HG02973 (cell line): ENCODE results near the gene TRIM40.

Experiments used
- ATAC-seq: cut with Tn5 transposase; IDR thresholded peaks from one replicate; pipeline ENCODE4 v1.9.1; 2021; ENCODE audit warnings: moderate library complexity; ENCODE audit not compliant: unreplicated experiment

The TRIM40 gene

GRCh38 chr6:30147096-30147495, 11.2 kb downstream of the TRIM40 start:
- no peak for ATAC-seq

DNA sequence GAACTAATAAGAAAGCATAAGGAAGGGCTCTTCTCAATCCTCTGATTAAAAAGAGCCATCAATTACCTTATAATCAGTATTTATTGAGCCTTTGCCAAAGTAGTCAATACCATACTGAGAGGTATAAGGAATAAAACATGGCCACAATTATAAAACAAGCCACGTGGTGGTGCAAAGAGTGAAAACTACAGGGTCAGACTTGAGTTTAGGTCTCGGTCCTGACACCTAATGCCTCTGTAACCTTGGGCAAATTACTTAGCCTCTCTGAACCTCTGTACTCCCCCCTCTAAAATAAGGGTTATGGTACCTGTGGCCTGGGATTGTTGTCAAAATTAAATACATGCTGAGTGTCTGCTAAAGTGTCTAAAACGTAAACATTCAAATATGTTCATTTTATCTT, 13.3 kb downstream of the TRIM40 start:
- ATAC-seq = no peak

GRCh38 chr6:30149858-30150550, 14.1 kb downstream of the TRIM40 start:
- no peak for ATAC-seq

DNA sequence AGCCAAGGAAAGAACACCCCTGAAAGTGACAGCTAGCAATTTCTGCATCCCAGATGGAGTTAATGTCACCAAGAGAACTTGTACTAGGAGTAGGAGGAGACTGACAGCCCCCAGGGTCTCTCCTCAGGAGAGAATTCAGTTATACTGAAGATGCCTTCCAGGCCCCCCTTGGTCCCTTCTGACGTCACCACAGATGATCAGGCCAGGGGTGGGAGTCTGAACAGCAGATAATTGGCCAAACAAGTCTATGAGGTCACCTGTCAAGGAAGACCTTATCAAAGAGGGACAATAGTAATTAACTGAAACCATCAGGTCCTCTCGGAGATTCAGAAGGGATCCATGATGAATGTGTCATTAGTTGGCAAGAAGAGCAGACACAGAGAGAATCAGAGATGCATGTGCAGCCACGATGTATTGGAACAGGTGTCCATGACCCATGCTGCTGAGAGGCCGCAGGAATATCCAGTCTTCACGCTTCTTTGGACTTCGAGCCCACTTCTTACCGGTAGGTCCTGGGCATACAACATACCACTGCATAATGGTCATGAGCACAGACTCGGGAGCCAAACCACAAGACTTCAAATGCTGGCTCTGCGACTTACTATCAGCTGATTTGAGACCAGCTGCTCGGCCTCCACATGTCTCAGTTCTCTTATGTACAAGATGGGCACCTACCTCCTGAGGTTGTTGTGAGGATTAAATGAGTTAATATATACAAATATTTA, 14.9 kb downstream of the TRIM40 start:
- ATAC-seq = no peak

- no peak for ATAC-seq
Observed at GRCh38 chr6:30151580-30151979, 15.6 kb downstream of the TRIM40 start.

GRCh38 chr6:30152016-30152673, 16.2 kb downstream of the TRIM40 start:
- no peak for ATAC-seq

DNA sequence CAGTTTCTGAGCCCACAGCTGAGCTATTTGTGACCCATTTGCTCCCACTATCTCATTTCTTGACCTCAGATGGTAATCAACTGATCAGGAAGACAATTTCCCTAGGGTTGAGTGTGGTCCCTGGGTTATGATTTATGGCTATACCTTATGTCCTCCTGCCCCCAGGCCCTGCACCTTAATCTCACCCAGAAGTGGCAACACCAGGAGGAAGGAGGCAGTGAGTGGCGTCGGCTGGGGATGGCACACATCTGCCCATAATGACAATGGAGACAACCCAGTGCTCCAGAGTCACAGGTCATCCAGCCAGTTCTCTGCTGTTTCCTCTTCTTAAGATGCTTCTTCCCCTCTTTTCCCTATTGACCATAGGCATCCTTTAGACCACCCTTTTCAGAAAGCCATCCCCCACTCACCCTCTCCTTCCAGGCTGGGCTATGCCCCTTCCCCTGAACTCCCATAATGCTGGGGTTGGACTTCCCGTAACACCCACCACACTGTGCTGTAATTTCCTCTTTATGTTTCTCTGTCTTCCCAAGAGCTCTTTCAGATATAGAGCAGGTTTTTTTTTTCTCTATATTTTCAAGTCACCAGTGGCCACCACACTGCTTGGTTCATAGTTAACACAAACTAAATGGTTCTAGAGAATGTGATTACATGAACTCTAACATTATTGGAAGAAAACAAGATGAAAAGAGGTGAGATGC, 17.1 kb downstream of the TRIM40 start:
- no peak for ATAC-seq

- ATAC-seq = no peak
Observed at GRCh38 chr6:30154061-30154460, 18.1 kb downstream of the TRIM40 start.

- no peak for ATAC-seq
Observed at GRCh38 chr6:30154709-30155519, 19.0 kb downstream of the TRIM40 start.

DNA sequence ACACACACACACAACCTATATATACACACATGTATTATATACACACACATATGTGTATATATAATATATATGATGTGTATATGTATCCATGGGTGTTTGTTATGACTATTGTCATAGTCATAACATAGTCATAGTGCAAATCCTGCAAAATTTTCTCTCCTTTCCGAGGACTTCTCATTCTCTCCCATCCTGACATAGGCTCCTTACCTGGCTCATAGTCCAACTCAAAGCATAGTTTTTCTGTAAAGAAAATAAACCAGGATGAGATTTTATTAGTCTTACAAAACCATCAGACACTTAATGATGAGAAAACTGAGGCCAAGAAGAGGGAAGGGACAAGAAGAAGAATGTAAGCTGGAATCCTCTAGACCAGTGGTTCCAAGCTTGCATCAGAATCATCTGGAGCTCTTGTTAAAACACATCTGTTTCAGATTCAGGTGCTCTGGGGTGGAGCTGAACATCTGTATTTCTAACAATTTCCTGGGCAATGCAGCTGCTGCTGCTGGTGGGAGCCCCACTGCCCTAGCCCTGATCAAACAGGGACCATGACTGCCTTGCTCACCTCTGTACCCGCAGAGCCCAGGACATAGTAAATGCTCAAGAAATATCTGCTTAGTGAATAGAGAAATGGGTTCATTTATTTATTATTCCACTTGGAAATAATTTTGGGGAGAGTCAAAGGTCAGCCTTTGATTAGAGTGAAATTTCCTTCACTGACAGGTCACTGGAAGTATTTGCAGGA, 19.8 kb downstream of the TRIM40 start:
- ATAC-seq = no peak

GRCh38 chr6:30156262-30156599, 20.3 kb downstream of the TRIM40 start:
- ATAC-seq = no peak

DNA sequence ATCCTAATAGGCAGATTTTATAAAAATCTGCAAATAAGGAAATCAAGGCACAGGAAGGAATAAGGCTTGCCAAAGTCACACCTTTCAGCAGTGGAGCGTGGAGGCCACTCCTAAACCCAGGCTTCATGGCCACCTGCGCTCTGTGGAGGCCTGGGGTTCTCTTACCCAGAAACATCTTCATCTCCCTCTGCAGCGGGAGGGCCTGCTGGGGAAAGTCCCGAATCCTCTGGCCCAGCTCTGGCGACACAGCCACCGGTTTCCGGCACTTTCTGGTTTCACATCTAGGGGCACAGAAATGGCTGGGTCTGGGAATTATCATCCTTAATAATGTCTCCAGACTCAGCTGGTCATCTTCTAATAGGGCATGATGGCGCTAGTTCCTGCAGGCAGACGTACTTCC, 20.8 kb downstream of the TRIM40 start:
- ATAC-seq = no peak

GRCh38 chr6:30157581-30157980, 21.6 kb downstream of the TRIM40 start:
- ATAC-seq = no peak

DNA sequence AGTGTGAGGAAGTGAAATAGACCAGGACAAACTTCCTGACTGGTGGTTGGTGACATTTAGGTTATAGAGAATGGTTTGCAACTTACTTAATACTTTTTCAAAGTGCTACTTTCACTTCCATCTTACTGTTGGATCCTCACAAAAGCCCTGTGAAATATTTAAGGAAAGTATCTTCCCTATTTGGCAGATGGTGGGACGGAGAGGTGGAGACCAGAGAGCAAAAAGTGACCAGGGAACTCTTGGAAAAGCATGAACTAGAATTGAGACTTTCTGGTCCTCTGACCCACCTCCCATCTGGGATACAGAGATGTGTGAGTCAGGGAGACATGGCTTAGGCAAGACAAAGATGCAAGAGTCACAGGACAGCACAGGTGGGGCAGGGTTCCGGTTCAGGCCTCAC, 22.1 kb downstream of the TRIM40 start:
- ATAC-seq = no peak

GRCh38 chr6:30158475-30159040, 22.6 kb downstream of the TRIM40 start:
- no peak for ATAC-seq

GRCh38 chr6:30160008-30160784, 24.3 kb downstream of the TRIM40 start:
- ATAC-seq = no peak

DNA sequence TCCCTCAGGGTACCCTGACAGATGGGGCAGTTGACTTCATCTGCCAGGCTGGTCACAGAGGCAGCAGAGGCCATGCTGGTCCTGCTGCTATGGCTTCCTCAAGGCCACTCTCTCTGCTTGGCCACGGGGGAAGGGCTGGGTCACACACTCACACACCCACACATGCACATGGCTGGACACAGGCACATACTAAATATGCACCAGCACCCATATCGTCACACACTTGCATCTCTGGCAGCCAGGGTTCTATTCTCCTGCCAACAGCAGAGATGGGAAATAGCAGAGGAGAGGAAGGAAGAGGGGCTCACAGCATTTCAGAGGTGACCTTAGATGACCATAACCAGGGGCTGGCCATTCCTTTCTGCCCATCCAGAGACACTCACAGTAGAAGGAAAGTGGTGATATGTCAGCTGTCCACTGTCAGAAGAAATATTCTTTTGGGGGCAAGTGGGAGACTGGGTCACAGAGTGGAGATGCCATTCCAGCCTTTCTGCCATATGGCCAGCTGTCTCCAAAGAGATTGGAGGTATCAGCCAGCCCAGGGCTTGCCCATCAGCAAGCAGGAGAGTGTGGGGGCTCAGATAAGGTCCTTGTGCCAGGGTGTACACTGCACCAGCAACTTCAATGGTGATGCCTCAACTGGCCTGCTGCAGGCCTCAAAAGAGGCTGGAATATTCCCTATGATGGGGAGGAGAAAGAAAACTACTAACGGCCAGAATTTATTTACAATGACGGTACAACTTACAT, 25.0 kb downstream of the TRIM40 start, which contains the start of gene TRIM10:
Gene TRIM10, minus strand, starts transcription at position 427 of the 747 bp plus-strand sequence. Its CDS starts 353 bp downstream, at position 74.
- no peak for ATAC-seq
